SK-N-SH (cell line): ENCODE data around the gene ADM. TPM values are rescaled to one million over a fixed set of nuclear protein-coding genes. Genes with fewer than 3 reads are reported as not detected.

Experiments used
- CTCF ChIA-PET: fragments of 300-600, 350-600 bp; formaldehyde crosslinking; extraction: SDS; loops from one replicate; lab custom pipeline; 2021; lab: Yijun Ruan, JAX
- POLR2A ChIA-PET: fragments of 350-600 bp; sonication (Branson Sonifier 250); formaldehyde crosslinking; extraction: SDS; loops from one replicate; lab custom pipeline; 2020; ENCODE audit warnings: antibody characterized with exemption, inconsistent platforms; lab: Yijun Ruan, JAX
- DNase-seq: peaks from one replicate; pipeline ENCODE4 v3.0.0; 2012
- H2AFZ ChIP-seq: fragments of 200-600 bp; sonication (generic); 2 replicates; pipeline ENCODE4 v1.8.1; 2016; ENCODE audit warnings: antibody characterized with exemption, mild to moderate bottlenecking, low read depth
- H3F3A ChIP-seq: fragments of 200-600 bp; sonication (generic); replicated peaks from 2 replicates; pipeline ENCODE3; 2016; ENCODE audit warnings: antibody characterized with exemption, mild to moderate bottlenecking; ENCODE audit not compliant: insufficient read depth
- H3K27ac ChIP-seq, 2 experiments: fragments of 200-500 bp in 1 of 2; fragments of 200-600 bp in 1 of 2; sonication (Bioruptor generic) in 1 of 2; sonication (generic), shearing (Covaris generic) in 1 of 2; 2 replicates each; pipeline versions ENCODE4 v1.5.1 to v1.6.1; 2014 to 2016; ENCODE audit warnings: low read depth in 2 of 2, inconsistent platforms in 1 of 2, low read length in 1 of 2, mild to moderate bottlenecking in 1 of 2, mixed read lengths in 1 of 2
- H3K27me3 ChIP-seq: fragments of 200-600 bp; sonication (generic), shearing (Covaris generic); 2 replicates; pipeline ENCODE4 v1.6.1; 2016; ENCODE audit warnings: mixed run types; ENCODE audit not compliant: insufficient read depth
- H3K36me3 ChIP-seq, 2 experiments: fragments of 200-500 bp in 1 of 2; fragments of 200-600 bp in 1 of 2; sonication (Bioruptor generic) in 1 of 2; sonication (generic) in 1 of 2; replicated peaks in 1 of 2; 2 replicates each; pipeline versions ENCODE3 to v1.5.1; 2014 to 2016; ENCODE audit warnings: low read length in 1 of 2, mild to moderate bottlenecking in 1 of 2; ENCODE audit not compliant: insufficient read depth in 2 of 2, control insufficient read depth in 1 of 2
- H3K4me1 ChIP-seq, 2 experiments: fragments of 200-500 bp in 1 of 2; fragments of 200-600 bp in 1 of 2; sonication (Bioruptor generic) in 1 of 2; sonication (generic), shearing (Covaris generic) in 1 of 2; 2 replicates each; pipeline versions ENCODE4 v1.5.1 to v1.6.1; 2014 to 2016; ENCODE audit warnings: low read depth in 1 of 2, low read length in 1 of 2, mixed run types in 1 of 2; ENCODE audit not compliant: insufficient read depth in 2 of 2, control insufficient read depth in 1 of 2
- H3K4me2 ChIP-seq: fragments of 200-600 bp; sonication (generic), shearing (Covaris generic); 2 replicates; pipeline ENCODE4 v1.6.1; 2017; ENCODE audit warnings: mixed run types
- H3K4me3 ChIP-seq, 2 experiments: fragments of 200-500 bp in 1 of 2; fragments of 200-600 bp in 1 of 2; sonication (Bioruptor generic) in 1 of 2; sonication (generic), shearing (Covaris generic) in 1 of 2; 2 replicates each; pipeline versions ENCODE4 v1.5.1 to v1.8.1; 2014 to 2016; ENCODE audit warnings: low read depth in 2 of 2, inconsistent platforms in 1 of 2, low read length in 1 of 2, mild to moderate bottlenecking in 1 of 2, mixed read lengths in 1 of 2, moderate library complexity in 1 of 2
- H3K79me2 ChIP-seq: fragments of 200-600 bp; sonication (generic); 2 replicates; pipeline ENCODE4 v1.8.1; 2017; ENCODE audit warnings: mild to moderate bottlenecking; ENCODE audit not compliant: insufficient read depth
- H3K9ac ChIP-seq: fragments of 200-600 bp; sonication (generic); 2 replicates; pipeline ENCODE4 v1.6.1; 2017; ENCODE audit warnings: mixed run types
- H3K9me2 ChIP-seq: fragments of 200-600 bp; sonication (generic); 2 replicates; pipeline ENCODE4 v1.6.1; 2017; ENCODE audit warnings: mixed run types
- H3K9me3 ChIP-seq: fragments of 200-600 bp; sonication (generic); 2 replicates; pipeline ENCODE4 v1.6.1; 2017; ENCODE audit warnings: mixed run types, mild to moderate bottlenecking, moderate library complexity
- H4K20me1 ChIP-seq: fragments of 200-600 bp; sonication (generic); 2 replicates; pipeline ENCODE4 v1.6.1; 2017; ENCODE audit warnings: mild to moderate bottlenecking, mixed run types; ENCODE audit not compliant: insufficient read depth
- CHD2 ChIP-seq: fragments of 150-350 bp; IDR thresholded peaks from 2 replicates; pipeline ENCODE4 v1.6.1; 2018; ENCODE audit warnings: low read length; ENCODE audit not compliant: partially characterized antibody
- ELF1 ChIP-seq: IDR thresholded peaks from 2 replicates; pipeline ENCODE4 v1.4.0; 2012
- EZH2phosphoT487 ChIP-seq: fragments of 200-600 bp; sonication (generic); IDR thresholded peaks from 2 replicates; pipeline ENCODE4 v1.6.1; 2017; ENCODE audit warnings: low read depth, mixed run types, mild to moderate bottlenecking, antibody characterized with exemption, moderate library complexity, borderline replicate concordance
- FOXJ3 ChIP-seq: sonication (generic); formaldehyde crosslinking; IDR thresholded peaks from 2 replicates; pipeline ENCODE4 v1.5.1; 2020; ENCODE audit warnings: mild to moderate bottlenecking, missing genetic modification reagents
- FOXM1 ChIP-seq: IDR thresholded peaks from 2 replicates; pipeline ENCODE4 v1.4.0; 2012; ENCODE audit warnings: low read depth, mild to moderate bottlenecking
- GATA2 ChIP-seq: sonication (generic); formaldehyde crosslinking; IDR thresholded peaks from 2 replicates; pipeline ENCODE4 v1.5.0; 2020; ENCODE audit warnings: mild to moderate bottlenecking, missing genetic modification reagents
- JUND ChIP-seq: IDR thresholded peaks from 2 replicates; pipeline ENCODE4 v1.4.0; 2012
- MAX ChIP-seq: IDR thresholded peaks from 2 replicates; pipeline ENCODE4 v1.4.0; 2012; ENCODE audit warnings: low read depth
- MEF2A ChIP-seq: IDR thresholded peaks from 2 replicates; pipeline ENCODE4 v1.4.0; 2012; ENCODE audit warnings: low read depth, borderline replicate concordance
- NFIC ChIP-seq: IDR thresholded peaks from 2 replicates; pipeline ENCODE4 v1.4.0; 2012; ENCODE audit warnings: borderline replicate concordance
- NRF1 ChIP-seq: IDR thresholded peaks from 2 replicates; pipeline ENCODE4 v1.6.1; 2012; ENCODE audit warnings: low read depth, mild to moderate bottlenecking, low read length
- RAD21 ChIP-seq: IDR thresholded peaks from 2 replicates; pipeline ENCODE4 v1.6.1; 2012; ENCODE audit warnings: mild to moderate bottlenecking, low read length
- RCOR1 ChIP-seq: fragments of 150-350 bp; IDR thresholded peaks from 2 replicates; pipeline ENCODE4 v1.6.1; 2017; ENCODE audit warnings: antibody characterized with exemption, low read length
- RFX5 ChIP-seq: IDR thresholded peaks from 2 replicates; pipeline ENCODE4 v1.6.1; 2012; ENCODE audit warnings: mild to moderate bottlenecking, improper control_type of control experiment, low read length
- RXRA ChIP-seq: IDR thresholded peaks from 2 replicates; pipeline ENCODE4 v1.4.0; 2012; ENCODE audit warnings: low read depth, mild to moderate bottlenecking, borderline replicate concordance
- SIN3A ChIP-seq: IDR thresholded peaks from 2 replicates; pipeline ENCODE4 v1.6.1; 2012; ENCODE audit warnings: low read depth, mild to moderate bottlenecking, low read length, moderate library complexity, borderline replicate concordance
- TAF1 ChIP-seq: IDR thresholded peaks from 2 replicates; pipeline ENCODE4 v1.6.1; 2012; ENCODE audit warnings: low read depth, mild to moderate bottlenecking, low read length, moderate library complexity, borderline replicate concordance
- USF2 ChIP-seq: fragments of 150-350 bp; IDR thresholded peaks from 2 replicates; pipeline ENCODE4 v1.6.1; 2017; ENCODE audit warnings: antibody characterized with exemption, low read length, low read depth, borderline replicate concordance
- YY1 ChIP-seq: IDR thresholded peaks from 2 replicates; pipeline ENCODE4 v1.4.0; 2012; ENCODE audit warnings: low read depth, mild to moderate bottlenecking
- WGBS: methylation state at CpG from one replicate; pipeline ENCODE4 v1.1.6; 2017; ENCODE audit warnings: low lambda C conversion rate; 5-methylcytosine and 5-hydroxymethylcytosine counted together
- polyA plus RNA-seq, 3 experiments: library from polyadenylated mRNA; depleted of rRNA; stranded (reverse); fragments of >200 nt; gene quantifications; 2 replicates each; pipeline ENCODE4 v1.2.3, GENCODE V29; 2012
- TF ChIP-seq, protein P1 (sequence below): IDR thresholded peaks from 2 replicates; pipeline ENCODE4 v1.6.1; 2012; ENCODE audit warnings: mild to moderate bottlenecking, low read depth, low read length, moderate library complexity
- TF ChIP-seq, protein P2 (sequence below): fragments of 200-600 bp; sonication (generic); IDR thresholded peaks from 2 replicates; pipeline ENCODE4 v1.6.1; 2017; ENCODE audit warnings: antibody characterized with exemption, mild to moderate bottlenecking, moderate library complexity
- TF ChIP-seq, protein P3 (sequence below): IDR thresholded peaks from 2 replicates; pipeline ENCODE4; 2012
- TF ChIP-seq, protein P4 (sequence below): IDR thresholded peaks from 2 replicates; pipeline ENCODE4 v1.4.0; 2012; ENCODE audit warnings: low read depth, borderline replicate concordance

The ADM gene
- polyA plus RNA-seq, 1 of the 3 experiments (the other 2 are of a cell fraction) = 50.6 TPM

- DNase-seq = peak; percentile 96
- H3K4me1 ChIP-seq = peaks cover 15 to 20% of the 10 kb centered on the region in 2 experiments
- H3K9ac ChIP-seq = peak within 1 kb of the TSS; percentile 93
- POLR2A ChIA-PET = interaction anchor here (1.3 to 2.1 kb wide), 2 partner anchors 9 to 11 kb away, joined by 4 to 8 read pairs; partner anchors contain the start of gene ADM
- H3K9me3 ChIP-seq = no peaks in the 10 kb centered on the region
- H3F3A ChIP-seq = no peaks in the 10 kb centered on the region
- no peaks in the 10 kb centered on the region for H3K9me2 ChIP-seq
- H3K79me2 ChIP-seq = peaks cover 55% of the 10 kb centered on the region
- H2AFZ ChIP-seq = peak within 1 kb of the TSS; percentile 98
- peaks cover 18% of the 10 kb centered on the region for H4K20me1 ChIP-seq
- peak within 1 kb of the TSS; percentile 98 for H3K4me2 ChIP-seq
- CTCF ChIA-PET = interaction anchor here (0.6 to 0.9 kb wide), 3 partner anchors 16 to 268 kb away, joined by 3 read pairs; no protein-coding TSS in a partner anchor
- H3K4me3 ChIP-seq = peak within 1 kb of the TSS; percentile 85 to 92
- H3K36me3 ChIP-seq = peaks cover 0 to 3% of the 10 kb centered on the region in 2 experiments
- WGBS = 0% methylated on average over 20 of the region's 81 CpGs
- peak within 1 kb of the TSS; percentile 82 to 94 for H3K27ac ChIP-seq
- H3K27me3 ChIP-seq = no peaks in the 10 kb centered on the region
- TF ChIP-seq RFX5 (peak; percentile 94), NRF1 (peak; percentile 81), MEF2A (no peak), FOXJ3 (CRISPR knock-in tag) (no peak), NFIC (no peak), RAD21 (no peak), EZH2phosphoT487 (no peak), RCOR1 (no peak), ELF1 (no peak), TAF1 (peak; percentile 62), RXRA (no peak), FOXM1 (no peak), YY1 (peak; percentile 82; the same call in 1 of the 2 replicates), MAX (peak; percentile 54), SIN3A (no peak; the same call in 1 of the 2 replicates), JUND (no peak), USF2 (no peak), GATA2 (CRISPR knock-in tag) (no peak), CHD2 (peak; percentile 16)
- TF ChIP-seq, protein P1, sequence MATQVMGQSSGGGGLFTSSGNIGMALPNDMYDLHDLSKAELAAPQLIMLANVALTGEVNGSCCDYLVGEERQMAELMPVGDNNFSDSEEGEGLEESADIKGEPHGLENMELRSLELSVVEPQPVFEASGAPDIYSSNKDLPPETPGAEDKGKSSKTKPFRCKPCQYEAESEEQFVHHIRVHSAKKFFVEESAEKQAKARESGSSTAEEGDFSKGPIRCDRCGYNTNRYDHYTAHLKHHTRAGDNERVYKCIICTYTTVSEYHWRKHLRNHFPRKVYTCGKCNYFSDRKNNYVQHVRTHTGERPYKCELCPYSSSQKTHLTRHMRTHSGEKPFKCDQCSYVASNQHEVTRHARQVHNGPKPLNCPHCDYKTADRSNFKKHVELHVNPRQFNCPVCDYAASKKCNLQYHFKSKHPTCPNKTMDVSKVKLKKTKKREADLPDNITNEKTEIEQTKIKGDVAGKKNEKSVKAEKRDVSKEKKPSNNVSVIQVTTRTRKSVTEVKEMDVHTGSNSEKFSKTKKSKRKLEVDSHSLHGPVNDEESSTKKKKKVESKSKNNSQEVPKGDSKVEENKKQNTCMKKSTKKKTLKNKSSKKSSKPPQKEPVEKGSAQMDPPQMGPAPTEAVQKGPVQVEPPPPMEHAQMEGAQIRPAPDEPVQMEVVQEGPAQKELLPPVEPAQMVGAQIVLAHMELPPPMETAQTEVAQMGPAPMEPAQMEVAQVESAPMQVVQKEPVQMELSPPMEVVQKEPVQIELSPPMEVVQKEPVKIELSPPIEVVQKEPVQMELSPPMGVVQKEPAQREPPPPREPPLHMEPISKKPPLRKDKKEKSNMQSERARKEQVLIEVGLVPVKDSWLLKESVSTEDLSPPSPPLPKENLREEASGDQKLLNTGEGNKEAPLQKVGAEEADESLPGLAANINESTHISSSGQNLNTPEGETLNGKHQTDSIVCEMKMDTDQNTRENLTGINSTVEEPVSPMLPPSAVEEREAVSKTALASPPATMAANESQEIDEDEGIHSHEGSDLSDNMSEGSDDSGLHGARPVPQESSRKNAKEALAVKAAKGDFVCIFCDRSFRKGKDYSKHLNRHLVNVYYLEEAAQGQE = peak; percentile 70; the same call in 1 of the 2 replicates
- TF ChIP-seq, protein P2, sequence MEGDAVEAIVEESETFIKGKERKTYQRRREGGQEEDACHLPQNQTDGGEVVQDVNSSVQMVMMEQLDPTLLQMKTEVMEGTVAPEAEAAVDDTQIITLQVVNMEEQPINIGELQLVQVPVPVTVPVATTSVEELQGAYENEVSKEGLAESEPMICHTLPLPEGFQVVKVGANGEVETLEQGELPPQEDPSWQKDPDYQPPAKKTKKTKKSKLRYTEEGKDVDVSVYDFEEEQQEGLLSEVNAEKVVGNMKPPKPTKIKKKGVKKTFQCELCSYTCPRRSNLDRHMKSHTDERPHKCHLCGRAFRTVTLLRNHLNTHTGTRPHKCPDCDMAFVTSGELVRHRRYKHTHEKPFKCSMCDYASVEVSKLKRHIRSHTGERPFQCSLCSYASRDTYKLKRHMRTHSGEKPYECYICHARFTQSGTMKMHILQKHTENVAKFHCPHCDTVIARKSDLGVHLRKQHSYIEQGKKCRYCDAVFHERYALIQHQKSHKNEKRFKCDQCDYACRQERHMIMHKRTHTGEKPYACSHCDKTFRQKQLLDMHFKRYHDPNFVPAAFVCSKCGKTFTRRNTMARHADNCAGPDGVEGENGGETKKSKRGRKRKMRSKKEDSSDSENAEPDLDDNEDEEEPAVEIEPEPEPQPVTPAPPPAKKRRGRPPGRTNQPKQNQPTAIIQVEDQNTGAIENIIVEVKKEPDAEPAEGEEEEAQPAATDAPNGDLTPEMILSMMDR = no peak
- TF ChIP-seq, protein P3, sequence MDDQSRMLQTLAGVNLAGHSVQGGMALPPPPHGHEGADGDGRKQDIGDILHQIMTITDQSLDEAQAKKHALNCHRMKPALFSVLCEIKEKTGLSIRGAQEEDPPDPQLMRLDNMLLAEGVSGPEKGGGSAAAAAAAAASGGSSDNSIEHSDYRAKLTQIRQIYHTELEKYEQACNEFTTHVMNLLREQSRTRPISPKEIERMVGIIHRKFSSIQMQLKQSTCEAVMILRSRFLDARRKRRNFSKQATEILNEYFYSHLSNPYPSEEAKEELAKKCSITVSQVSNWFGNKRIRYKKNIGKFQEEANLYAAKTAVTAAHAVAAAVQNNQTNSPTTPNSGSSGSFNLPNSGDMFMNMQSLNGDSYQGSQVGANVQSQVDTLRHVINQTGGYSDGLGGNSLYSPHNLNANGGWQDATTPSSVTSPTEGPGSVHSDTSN = no peak
- TF ChIP-seq, protein P4, sequence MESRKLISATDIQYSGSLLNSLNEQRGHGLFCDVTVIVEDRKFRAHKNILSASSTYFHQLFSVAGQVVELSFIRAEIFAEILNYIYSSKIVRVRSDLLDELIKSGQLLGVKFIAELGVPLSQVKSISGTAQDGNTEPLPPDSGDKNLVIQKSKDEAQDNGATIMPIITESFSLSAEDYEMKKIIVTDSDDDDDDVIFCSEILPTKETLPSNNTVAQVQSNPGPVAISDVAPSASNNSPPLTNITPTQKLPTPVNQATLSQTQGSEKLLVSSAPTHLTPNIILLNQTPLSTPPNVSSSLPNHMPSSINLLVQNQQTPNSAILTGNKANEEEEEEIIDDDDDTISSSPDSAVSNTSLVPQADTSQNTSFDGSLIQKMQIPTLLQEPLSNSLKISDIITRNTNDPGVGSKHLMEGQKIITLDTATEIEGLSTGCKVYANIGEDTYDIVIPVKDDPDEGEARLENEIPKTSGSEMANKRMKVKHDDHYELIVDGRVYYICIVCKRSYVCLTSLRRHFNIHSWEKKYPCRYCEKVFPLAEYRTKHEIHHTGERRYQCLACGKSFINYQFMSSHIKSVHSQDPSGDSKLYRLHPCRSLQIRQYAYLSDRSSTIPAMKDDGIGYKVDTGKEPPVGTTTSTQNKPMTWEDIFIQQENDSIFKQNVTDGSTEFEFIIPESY = no peak
These were observed 11.2 kb upstream of the ADM start, which contains the start of gene SBF2 for GRCh38 chr11:10293423-10294289. Gene SBF2 (minus strand): TSS chr11:10294219. CDS start chr11:10294069, 150 bp downstream.
